Posterior cingulate gyrus (tissue), 11 donors: ENCODE data around the gene RNASE7.

Source experiments
- DNase-seq, 10 donors: peaks; one replicate each; pipeline versions ENCODE4 v3.0.0 to v3.0.0-alpha.2; 2020 to 2021; ENCODE audit warnings: mixed read lengths in 3 of 10
- intact Hi-C: fragments of 100-400 bp; cut with DNase I; formaldehyde crosslinking; loops from one replicate; pipeline ENCODE4 v1.15.1; 2023

The RNASE7 gene

DNA sequence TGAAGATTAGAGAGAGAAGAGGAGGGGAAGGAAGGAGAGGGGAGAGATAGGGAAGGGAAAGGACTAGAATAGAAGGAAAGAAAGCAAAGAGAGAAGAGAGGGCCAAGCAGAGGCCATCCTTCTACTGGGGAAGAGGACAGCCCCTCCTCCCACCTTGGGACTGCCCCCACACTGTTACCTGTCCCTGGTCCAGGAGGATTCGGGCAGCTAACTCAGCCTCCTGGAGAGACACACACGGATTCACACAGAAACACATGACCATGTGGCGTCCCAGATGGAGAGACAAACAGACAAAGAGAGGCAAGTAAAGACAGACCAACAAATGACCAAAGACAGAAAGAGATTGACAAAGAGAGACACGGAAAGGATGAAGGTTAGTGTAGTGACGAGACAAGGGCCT lies 19.5 kb upstream of the RNASE7 start:
- DNase-seq: peak in 1 of 10 donors; percentile 53
- intact Hi-C loops: no loop called here

DNA sequence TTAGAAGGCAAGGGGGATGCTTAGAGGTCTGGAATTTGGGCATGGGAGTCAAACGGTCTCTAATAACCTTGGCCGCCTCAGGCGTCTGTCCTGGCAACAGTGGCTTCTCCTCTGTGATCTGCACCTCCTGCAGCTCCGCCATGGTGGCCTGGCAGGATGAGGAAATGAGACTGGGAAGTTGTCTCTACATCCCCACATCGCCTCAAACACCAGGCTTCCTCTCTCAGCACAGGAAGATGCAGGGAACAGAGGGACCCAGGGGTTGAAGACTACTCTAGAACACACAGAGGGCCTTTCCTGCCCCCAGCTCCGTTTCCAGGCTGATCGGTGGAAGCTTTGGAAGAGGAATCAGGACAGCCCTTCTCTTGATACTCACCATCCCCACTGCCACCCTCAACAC lies 19.0 kb upstream of the RNASE7 start:
- intact Hi-C loops: no loop called here
- peak in 2 of 10 donors; percentile 25 to 57 for DNase-seq

DNA sequence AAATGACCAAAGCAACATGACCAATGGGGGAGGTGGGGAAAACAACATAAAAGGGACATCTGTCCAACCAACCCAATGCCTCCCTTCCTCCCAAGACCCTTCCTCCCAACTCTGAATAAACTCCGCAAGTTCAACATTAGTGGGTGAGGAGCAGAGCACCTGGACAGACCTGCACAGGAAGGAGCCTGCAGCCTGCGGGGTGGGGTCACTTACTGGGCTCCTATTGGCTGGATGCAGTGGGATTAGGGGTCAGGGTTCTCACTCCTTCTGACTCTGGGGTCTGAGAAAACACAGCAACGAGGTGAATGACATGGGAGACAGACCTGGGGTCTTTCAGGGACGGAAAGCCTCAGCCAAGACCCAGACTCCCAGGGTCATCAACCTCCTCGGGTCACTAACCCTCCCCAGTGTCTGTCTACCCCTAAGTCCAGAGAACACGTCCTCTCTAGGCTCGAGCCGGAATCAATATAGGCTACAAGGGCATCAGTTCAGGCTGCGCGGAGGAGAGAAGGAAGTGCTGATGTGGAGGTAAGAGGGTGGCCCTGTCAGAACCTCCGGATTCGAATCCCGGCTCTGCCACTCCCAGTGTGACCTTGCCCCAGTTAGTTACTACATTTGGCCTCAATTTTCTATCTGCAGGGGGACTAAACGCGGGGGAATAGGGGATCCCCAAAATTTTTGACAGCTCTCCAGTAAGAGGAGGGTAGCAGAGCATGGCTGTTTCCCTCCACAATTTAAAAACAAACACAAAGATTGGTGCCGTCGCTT lies 18.2 kb upstream of the RNASE7 start:
- intact Hi-C loops: no loop called here
- DNase-seq: no peak

DNA sequence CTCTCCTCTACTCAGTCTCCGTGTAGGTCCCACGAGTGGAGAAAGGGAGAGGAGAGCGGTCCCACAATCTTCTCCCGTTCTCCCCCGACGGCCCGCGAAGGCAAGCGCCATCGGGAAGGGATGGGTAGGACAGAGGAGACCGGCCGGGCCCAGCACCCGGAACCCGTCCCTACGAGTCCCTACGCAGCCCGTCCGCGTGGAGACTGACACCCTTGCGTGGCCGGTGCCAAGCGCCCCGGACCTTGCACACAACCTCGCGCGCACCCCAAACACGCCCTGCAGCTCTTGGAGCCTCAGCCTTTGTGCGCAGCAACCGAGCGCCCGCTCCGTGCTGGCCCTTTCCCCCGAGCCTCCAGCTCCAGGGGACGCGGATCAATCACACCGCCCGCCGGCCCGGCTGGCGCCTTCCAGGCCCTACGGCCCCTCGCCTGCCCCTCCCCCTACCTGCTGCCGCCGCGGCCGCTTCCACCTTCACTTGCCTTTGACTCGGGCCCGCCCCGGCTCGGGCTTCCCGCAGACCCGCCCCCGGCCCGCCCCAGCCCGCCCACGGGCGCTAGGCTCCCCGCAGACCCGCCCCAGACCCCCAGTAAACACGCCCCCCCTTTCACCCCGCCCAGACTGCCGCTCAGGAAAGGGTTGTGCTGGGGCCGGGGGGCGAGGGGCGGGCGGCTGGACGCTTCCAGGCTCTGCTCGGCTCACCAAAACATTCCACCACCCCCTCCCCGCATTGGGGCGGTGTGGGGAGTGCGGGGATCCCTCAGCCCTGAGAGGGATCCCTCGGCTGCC lies 17.4 kb upstream of the RNASE7 start, which contains the start of gene NDRG2:
TSS of gene NDRG2 (minus strand) at position 477 of the 786 bp plus-strand sequence. CDS start 1,746 bp downstream, outside the sequence.
- intact Hi-C loops: loop anchor here (5.0 kb wide), 1 partner anchor 48 kb away; the partner anchor contains the start of gene ARHGEF40

DNA sequence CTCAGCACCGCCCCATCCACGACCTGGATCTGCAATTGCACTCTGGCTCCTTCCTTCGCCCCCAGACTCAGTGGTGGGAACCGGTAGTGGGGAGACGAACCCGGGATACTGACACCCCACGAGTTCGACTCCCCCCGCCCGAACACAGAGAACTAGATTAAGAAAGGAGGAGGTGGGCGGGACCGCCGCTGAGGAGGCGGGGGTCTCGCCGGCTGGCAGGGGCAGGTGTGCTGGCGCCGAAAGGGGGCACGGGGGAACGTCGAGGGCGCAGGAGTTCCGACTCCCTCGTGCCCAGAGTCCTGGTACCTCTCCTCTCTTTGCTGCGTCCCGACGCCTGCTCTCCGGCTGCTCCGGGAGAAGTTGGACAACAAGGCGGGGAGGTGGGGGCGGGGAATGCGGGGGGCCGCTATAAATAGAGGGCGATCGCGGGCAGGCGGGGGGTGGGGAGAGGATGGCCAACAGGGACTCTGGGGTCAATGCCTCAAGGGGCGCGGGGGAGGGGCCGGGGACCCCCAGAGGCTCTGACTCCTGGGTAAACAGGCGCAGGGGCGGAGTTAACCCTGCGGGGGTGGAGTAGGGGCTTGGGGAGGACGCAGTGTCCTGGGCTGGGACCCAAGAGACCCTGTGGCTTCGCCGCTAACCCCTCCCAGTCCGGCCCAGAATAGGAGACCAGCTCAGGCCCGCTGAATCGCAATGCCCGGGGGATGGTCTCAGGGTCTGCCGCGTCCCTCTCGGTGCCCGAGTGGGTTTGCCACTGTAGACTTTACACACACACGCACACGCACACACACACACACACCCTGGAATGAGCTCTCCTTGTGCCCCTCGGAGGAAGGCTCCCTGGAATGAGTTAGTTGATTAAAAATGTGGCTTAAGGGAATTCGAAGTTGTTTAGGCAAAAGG lies 16.5 kb upstream of the RNASE7 start:
- intact Hi-C loops: loop anchor here (5.0 kb wide), 1 partner anchor 47 kb away; the partner anchor contains the start of gene ARHGEF40
- peak; percentile 71 to 94 (median 82) for DNase-seq

More for the DNA sequence above, 17.4 kb upstream of the RNASE7 start, which contains the start of gene NDRG2:
- peak; percentile 53 to 93 (median 68) for DNase-seq

DNA sequence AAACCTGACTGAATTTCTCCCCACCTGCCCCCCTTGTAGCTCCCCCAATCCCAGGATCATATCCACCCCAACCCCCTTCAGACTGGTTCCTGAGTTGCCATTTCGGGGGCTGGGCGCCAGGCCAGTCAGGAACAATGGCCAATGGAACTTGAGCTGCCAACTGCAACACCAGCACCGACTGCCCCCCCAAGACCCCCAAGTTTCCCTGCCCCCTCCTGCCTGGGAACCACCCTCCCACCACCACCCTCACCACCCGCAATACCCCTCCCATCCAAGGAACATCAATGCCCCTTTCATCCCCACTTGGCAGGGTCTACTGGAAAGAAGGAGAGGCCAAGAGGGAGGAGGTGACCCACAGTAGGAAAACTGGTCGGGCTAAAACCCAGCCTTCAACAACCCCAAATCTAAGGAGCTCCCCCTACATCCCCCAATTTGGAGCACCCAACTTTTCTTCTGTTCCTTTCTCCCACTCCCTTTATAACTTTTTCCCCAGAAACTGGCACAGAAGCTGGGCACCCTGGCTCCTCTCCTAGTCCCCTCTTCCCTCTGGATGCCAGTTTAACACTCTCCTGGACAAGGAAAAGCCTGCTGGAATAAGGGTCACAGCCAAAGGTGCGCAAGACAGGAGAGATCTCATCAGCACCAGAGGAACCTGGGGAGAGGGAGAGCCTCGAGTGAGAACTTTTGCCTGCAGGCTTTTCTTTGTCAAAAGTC lies 15.7 kb upstream of the RNASE7 start:
- intact Hi-C loops: loop anchor here (5.0 kb wide), 1 partner anchor 46 kb away; the partner anchor contains the start of gene ARHGEF40
- peak; percentile 62 to 95 (median 78) for DNase-seq

DNA sequence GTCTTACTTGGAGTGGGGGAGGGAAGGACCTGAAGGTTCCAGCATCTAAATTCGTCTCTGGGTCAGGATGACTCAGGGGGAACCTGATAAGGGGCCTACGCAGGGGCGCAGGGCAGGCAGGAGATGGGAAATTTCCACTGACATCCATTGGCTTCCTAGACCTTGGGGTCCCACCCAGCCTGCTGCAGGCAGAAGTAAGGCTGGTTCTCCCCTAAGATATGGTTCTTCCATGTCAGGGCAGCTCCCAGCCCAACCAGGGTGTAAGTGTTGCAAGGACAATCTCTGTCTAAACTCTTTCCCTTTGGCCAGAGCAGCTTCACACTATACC lies 15.2 kb upstream of the RNASE7 start:
- no peak for DNase-seq
- intact Hi-C loops: loop anchor here (5.0 kb wide), 1 partner anchor 45 kb away; the partner anchor contains the start of gene ARHGEF40

DNA sequence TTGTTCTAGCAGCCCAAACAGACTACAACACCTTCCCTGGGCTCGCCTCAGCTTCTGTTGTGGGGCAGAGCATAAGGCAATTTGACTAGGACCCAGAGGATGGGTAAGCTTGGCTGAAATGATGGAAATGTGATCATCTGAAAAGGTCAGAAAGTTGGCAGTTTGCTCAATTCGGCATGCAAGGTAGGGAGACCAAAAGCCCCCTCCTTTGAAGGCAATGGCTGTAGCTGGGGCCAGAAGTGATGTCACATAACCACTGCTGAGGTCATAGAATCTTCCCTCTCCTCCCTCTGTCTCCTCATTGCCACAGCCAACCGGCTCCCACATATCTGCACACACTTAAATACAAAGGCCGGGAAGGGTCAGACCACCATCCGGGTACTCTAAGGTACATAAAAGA lies 12.2 kb upstream of the RNASE7 start, which contains the start of gene TPPP2:
TSS of gene TPPP2 (plus strand) at position 301 of the 400 bp plus-strand sequence. CDS start 365 bp downstream, outside the sequence.
- intact Hi-C loops: loop anchor here (5.0 kb wide), 1 partner anchor 42 kb away; the partner anchor contains the start of gene ARHGEF40

DNA sequence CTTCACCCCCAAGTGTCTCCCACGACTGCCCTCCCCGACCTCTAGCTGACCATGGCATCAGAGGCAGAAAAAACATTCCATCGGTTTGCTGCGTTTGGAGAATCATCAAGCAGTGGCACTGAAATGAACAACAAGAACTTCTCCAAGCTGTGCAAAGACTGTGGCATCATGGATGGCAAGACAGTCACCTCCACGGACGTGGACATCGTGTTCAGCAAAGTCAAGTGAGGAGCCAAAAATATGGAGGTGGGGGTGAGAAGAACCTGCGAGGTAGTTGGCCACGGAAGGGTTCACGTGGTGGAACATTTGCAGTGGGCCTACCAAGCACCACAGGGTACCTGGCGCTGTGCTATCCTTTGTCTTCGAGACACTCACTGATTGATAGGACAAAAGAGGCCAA lies 11.6 kb upstream of the RNASE7 start:
- DNase-seq: no peak
- intact Hi-C loops: no loop called here

More for the DNA sequence above, 12.2 kb upstream of the RNASE7 start, which contains the start of gene TPPP2:
- peak in 1 of 10 donors; percentile 3 for DNase-seq

DNA sequence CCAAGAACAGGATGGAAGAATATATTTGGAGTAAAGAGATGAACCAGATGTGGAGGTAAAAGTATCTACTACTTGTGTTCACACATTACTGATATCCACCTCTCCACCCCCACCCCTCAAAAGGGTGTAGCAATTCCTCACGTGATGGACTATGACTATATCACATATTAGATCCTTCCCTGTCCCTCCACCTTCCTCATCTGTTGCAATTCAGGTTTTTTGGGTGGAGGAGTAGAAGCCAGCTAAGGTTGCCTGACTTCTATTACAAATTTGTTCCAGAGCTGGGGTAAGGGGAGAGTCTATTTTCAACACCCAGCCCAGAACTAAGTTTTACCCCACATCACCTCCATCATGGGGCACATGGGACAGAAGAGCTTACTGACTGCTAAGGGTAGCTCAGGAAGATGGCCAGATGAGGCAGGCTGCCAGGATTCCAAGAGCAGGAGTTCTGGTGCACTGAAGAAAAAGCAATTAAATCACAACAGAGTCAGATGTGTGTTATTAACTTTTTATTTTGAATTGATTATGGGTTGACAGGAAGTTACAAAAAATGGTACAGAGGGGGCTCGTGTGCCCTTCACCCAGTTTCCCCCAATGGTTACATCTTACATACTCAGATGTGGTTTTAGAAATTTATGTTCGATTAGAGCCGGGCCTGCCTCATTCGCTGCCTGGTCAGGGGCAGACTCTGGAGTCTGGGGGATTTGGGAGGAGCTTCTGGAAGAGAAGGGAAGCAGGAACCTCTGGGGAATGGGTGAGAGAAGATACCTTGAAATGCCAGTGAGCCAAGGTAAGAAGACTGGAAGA lies 9.6 kb upstream of the RNASE7 start:
- intact Hi-C loops: no loop called here
- no peak for DNase-seq

DNA sequence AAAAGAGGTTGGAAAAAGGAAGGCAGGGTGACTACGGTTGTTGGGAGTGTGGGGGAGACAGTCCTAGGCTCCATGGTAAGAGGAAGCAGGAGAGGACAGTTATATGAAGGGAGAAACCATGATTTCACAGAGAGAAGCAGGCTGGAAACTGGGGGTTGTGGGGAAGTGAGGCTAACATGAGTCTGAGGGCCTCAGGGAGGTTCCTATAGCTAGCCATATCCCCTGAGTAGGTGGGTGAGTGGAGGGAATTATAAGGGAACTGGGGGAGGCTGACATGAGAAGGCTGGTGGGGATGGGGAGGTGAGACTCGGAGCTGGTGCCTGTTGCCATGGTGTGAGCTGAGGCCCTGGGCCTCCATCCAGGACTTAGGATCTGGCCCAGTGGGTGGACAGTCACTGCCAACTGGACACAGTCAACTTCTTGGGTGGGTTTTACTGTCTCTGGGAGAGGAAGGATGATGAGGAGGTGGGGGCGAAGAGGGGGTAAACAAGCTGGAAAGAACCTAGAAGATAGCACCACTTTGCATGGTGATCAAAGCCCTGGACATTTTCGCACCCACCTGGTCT lies 8.9 kb upstream of the RNASE7 start:
- intact Hi-C loops: no loop called here

DNA sequence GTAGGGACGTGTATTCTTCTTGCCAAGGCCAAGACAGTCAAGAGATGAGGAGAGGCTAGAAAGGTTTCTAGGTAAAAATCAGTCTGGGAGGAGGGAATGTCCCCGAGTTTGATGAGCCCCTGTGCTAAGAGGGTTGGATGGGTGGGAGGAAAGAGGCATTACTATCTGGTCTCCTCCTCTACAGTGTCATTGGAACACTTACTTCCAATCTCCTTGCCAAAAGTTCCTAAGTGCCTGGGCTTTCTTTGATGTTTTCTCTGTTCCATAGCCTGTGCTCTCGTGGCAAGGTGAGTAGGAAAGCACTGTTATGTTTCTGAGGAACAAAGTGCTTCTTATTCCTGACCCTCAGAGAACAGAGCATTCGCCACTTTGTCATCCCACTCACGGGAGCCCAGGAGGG lies 7.5 kb upstream of the RNASE7 start, which contains the start of gene RNASE13:
TSS of gene RNASE13 (minus strand) at position 101 of the 400 bp plus-strand sequence. CDS start 519 bp downstream, outside the sequence.
- intact Hi-C loops: loop anchor here (5.0 kb wide), 1 partner anchor 62 kb away; no protein-coding TSS in a partner anchor
- no peak for DNase-seq

More for the DNA sequence above, 8.9 kb upstream of the RNASE7 start:
- DNase-seq: no peak

DNA sequence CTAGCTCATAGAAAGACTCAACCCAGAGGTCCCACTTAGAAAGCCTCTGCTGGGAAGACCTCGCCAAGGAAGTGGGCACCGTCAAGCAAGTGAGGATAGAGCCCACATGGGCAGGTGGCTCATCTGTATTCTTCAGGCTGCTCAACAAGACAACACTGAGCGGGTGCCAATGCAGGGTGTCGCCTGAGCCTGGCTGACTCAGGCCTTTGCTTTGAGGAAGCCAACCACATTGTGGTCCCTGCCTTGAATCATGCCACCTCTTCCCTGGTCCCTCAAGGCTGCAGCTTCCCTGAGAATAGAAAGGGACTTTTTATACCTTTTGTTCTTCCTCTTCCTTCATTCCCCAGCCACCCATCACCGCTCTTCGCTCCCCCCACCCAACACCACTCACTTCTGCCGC lies 5.4 kb upstream of the RNASE7 start:
- peak in 1 of 10 donors; percentile 12 for DNase-seq
- intact Hi-C loops: loop anchor here (5.0 kb wide), 1 partner anchor 64 kb away; no protein-coding TSS in a partner anchor

DNA sequence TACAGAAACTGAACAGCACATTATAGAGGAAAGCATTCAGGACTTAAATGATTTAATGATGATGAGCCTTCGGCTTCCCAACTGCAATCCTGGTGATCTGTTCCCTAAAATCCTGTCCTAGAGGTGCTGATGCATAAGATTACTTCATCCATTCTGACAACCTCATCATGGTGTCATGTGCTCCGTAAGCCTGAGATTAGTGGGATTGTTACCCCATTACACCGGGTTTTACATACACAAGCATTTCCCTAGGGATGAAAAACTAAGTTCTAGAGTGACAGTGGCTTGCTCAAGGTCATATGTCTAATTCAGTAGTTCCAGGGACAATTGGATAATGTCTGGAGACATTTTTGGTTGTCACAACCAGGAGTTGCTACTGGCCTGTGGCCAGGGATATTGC lies 5.0 kb upstream of the RNASE7 start:
- intact Hi-C loops: loop anchor here (5.0 kb wide), 1 partner anchor 65 kb away; no protein-coding TSS in a partner anchor
- DNase-seq: no peak

DNA sequence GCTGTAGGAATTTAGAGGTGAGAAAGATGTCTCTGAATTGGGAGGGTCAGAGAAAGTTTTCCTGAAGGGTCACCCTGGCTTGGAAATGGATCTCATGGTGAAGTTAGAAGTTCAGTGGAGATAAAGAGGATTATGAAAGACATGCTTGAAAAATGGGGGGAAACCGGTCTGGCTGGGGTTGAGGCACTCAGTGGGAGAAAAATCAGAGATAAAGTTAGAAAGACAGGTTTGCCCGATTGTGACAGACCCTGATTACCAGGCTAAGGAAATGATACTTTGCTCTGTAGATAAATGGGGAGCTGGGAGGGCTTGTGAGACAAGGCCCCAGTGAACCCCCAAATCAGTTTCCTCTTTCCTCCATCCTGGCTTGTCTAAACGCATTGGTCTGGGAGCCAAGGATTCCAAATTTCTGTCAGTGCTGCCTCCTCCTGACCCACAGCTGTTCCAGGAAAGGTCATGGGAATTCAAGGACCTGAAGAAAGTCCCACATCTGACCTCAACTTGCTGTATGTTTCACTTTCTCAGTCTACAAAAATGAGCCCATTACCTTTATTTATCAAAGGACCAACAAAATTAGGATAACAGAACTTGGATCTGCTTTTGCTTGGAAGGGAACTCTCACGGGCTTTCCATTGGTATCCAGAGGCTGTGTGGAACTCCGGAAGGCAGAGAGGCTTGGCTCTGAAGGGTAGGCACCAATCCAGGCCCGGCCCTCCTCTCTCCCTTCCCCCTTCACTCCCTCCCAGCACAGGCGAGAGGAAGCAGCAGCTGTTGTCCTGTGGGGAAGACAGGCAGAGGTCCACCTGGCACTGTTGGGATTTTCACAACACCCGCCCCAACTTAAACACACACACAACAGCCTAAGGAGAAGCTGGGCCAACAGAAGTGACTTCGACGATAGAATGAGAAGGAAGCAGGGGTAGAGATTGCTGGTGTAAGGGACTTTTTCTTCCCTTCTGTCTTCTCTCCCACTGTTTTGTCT lies 3.4 kb upstream of the RNASE7 start:
- DNase-seq: peak; percentile 73 to 97 (median 78)
- intact Hi-C loops: loop anchor here (1.0 to 5.0 kb wide), 2 partner anchors 66 kb away; no protein-coding TSS in a partner anchor
